Vagina (tissue), 2 donors: ENCODE results near the gene ZNHIT2.

Experiments
- CTCF ChIP-seq, 3 experiments: fragments of 450-650 bp in 2 of 3; fragments of 200-600 bp in 1 of 3; sonication (generic) in 1 of 3; IDR thresholded peaks; one replicate each; pipeline ENCODE4 v1.5.1; 2017 to 2019; ENCODE audit warnings: antibody characterized with exemption in 3 of 3, mild to moderate bottlenecking in 2 of 3, moderate library complexity in 2 of 3
- POLR2A ChIP-seq, 2 donors: fragments of 450-650 bp; IDR thresholded peaks; one replicate each; pipeline ENCODE4 v1.6.1; 2017; ENCODE audit warnings: antibody characterized with exemption in 2 of 2, mild to moderate bottlenecking in 2 of 2, moderate library complexity in 2 of 2

- TF ChIP-seq CTCF (IDR thresholded peaks at IDR 0.05) = no peak
- no peak for TF ChIP-seq POLR2A (IDR thresholded peaks at IDR 0.05)
These were observed 13.3 kb upstream of the ZNHIT2 start for GRCh38 chr11:65130631-65131416.
